HG02970 (cell line): ENCODE data around the gene SLC45A1.

Experiments
- ATAC-seq: cut with Tn5 transposase; IDR thresholded peaks from one replicate; pipeline ENCODE4 v1.9.1; 2021; ENCODE audit warnings: mild to moderate bottlenecking, moderate library complexity, moderate number of reproducible peaks; ENCODE audit not compliant: unreplicated experiment, low FRiP score

SLC45A1 gene

DNA sequence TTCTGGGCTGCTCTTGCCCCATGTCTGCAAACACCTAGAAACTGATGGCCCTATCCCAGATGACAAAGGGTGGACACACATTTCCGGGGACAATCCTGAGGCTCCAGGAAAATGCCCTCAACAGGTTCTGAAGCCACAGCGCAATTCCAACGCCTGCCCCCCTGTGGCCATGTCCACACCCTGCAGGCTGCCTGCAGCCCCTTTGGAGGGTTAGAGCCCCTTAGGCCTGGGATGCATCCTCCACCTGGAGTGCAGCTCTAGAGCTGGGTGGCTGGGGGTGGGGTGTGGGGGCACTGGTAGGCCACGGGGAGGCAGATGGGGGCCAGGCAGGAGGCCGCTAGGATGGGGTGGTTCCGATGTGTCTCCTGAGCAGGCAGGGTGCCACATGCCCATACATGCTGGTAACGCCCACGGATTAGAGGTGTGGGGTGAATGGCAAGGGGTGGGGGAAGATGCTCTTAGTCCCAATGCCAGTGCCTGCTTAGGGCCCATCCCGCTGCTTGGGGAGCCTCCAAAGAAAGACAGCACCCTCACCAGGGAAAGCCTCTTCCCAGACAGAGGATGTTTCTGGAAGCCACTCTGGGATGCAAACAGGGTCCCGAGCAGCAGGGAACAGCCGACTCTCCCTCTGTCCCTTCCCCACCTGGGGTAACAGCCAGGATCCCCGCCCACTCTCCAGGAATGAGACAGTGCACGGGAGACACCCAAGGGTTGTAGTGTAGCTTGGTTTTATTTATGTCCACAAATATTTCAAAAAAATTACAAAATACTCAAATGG, 34.0 kb downstream of the SLC45A1 start:
- no peak for ATAC-seq

DNA sequence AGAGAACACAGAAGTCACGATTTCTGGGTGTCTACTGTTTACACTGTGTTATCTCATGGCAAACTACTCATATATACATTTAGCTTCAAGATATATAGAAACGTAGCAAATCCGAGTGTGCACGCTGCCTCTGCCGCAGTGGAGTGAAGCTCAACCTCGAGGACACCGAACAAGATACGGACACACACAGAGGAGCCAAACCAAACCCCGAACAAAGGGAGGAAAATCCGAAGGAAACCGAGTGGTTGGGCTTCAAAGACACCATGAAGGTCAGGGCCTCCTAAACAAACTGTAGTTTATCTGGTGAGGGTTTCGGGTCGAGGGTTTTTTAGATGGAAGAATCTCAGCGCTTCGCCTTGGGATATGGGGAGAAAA, 34.5 kb downstream of the SLC45A1 start:
- no peak for ATAC-seq

DNA sequence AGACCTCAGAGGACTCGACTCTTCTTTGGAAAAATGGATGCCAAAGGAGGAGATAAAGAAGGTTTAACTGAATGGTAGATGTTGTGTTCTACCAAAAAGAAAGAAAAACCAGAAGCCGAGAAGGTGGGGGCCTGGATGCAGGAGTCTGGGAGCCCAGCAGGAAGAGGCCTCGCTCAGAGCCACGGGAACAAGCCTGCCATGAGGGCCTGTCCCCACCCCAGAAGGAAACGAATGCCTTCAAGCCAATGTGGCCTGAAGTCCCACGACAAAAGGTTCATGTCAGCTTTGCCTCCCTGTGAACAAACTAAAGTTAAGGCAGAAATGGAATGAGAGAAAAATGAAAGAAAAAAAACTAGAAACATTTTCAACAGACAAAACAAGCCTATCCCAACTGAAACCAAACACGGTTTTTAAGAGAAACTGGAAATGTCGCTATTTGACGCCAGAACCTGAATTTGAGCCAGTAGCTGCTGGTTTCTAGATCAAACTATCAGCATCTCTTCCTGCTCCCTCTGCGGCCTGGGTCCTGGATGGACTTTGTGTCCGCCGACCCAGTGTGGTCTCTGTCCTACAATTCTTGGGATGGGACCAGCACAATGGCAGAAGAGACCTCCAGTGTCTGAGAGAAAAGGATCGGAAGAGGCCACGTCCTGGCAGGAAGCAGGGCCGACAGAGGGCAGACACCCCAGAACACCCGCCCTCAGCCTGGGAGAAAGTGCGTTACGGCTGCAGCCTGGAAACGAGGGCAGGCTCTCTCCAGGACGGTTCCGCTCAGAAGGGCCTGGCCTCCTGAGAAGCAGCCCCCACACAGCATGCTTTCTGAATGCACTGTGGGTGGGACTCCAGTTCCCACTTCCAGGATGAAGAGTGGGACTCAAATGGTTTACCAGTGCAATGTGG, 35.2 kb downstream of the SLC45A1 start:
- no peak for ATAC-seq

DNA sequence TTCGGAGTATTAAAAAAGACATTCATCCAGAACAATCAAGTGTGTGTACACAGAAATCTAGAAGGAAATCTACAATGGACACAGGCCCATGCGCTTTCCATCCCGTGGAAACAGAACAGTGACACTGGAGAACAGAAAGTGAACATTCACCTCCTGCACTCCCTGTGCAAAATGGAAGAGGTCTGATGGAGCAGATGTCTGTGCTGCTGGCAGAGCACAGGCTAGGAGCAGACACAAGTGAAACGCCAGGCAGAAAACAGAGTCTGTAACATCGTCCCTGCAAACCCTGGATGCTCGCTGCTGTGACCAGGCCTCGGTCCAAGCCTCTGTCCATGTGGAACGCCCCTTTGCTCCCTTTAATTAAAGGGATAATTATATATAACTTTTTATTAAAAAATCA, 36.1 kb downstream of the SLC45A1 start:
- ATAC-seq, result no peak

DNA sequence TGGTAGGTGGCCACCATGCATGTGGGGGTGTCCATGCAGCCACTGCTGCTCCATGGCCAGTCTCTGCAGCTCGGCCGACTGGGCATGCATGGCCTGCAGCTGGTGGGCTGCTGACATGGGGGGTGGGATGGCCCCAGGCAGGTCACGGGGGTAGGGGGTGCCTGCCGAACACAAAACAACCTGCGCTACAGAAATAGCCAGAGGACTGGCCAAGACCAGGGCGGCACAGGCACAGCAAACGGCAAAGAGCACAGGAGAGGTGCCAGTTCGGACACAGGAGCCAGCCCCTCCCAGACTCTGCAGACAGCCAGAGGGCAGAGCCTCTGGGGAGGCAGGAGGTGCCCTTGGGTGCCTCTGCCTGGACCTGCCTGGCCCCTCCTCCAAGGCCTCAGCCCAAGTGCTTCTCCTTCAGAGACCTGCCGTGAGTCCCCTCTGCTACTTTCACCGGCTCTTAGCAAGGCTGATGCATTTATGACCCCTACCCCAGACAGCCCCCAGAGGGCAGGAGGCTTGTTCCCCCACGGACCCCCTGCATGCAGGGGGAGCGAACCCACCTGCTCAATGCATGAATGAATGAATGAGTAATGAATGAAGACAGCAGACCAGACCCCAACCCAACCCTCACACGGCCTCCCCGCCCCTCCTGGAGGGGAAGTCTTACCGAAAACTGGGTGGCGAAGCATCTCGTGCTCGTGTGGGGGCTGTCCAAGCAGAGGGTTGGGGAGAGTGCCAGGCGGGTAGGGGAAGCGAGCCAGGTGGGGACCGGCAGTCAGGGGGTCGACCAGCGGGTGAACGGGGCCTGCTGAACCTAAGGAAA, 37.7 kb downstream of the SLC45A1 start:
- no peak for ATAC-seq

DNA sequence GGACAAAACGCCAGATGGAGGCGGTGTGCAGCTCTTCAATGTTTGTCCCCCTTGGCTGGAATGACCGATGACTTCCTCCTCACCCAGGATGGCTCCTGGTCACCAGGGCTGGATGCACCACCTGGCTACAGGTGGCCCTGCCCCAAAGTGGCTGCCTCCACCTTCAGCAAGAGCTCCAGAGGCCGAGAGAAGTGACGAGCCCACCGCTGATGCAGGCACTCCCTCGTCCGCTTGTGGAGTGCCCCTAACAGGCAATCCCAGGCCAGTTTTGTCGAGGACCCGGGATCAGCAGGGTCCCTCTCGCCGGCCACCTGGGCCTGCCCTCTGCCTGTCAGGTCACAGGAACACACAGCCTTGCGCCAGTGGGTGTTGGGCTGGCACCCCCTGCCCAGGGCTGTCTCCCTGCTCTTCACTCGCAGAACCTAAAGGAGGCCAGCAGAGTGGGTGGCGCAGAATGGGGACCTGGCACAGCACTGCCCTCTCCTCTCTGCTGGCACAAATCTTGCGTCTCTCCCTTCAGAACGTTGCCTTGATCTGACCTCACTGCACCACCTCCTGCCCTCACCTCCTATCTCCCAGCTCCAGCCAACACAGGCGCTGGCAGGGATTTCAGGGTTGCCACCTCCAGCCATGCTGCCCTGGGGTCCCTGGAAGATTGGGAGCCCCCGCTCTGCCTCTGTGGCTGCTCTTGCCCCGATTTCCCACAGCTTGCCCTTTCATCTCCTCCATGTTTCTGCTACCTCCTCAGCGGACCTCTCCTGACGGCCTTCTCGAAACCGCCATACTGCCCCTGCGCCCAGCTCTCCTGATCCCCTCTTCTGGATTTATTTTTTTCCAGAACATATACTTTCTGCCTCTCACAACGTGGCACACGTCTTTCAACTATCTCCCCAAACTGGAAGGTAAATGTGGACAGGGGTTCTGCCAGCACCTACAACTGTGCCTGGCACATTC, 38.6 kb downstream of the SLC45A1 start:
- no peak for ATAC-seq

DNA sequence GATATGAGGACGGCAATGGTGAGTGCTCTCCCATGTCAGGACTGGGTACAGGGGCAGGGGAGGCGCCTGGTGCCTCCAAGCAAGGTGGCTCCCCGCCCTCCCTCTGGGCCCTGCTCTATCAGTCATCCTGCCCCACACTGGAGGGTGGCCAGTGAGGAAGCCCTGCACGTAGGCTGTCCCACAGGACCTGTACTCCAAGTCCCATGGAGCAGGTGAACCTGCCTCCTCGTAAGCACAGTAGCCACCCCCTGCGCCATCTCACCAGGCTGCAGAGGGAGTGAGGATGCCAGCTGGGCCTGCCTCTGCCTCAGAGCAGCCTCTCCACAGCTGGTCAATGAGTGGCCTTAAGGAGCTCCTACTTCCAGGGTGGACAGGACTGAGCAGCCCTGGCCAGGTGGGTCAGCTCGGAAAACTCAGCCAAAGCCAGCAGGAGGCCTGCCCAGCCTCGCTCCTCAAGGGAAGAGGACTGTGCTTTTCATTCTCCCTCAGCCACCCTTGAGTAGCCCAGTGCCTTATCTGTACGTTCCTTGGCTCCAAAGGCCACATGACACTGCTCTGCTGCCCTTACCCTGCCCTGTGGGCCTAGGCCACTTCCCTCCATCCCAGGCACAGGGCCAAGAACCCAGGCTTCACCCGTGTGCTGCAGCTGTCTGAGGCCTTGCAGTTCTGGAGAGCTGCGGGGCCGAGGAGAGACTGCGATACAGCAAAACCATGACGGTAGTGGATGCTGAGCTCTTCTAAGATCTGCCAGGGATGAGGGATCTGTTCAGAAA, 39.6 kb downstream of the SLC45A1 start:
- ATAC-seq, result no peak

DNA sequence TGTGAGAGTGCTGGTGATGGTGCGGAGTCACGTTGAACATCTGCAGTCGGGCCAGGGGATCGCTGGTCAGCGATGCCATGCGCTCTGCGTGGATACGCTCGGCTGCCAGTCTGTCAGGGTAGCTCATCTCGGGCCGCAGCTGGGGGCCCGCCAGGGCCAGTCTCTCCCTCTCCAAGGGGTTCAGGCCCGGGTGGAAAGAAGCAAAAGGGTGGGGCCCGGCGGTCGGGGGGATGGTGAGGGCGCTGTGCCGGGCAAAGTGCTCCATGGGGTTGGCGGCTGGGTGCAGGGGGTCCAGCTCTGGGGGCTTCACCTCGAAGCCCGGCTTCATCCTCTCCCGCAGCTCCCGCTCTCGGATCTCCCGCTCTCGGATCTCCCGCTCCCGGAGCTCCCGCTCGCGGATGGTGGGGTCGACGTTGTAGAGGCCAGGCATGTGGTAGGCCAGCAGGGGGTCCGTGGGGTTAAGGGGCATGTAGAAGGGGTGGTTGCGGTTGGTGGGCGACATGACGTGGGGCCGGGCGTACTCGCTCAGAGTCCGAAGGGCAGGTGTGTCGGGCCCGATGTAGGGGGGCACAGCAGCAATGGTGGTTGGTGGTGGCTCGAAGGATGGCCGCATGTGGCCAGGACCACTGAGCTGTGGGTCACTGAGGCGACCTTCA, 40.5 kb downstream of the SLC45A1 start:
- no peak for ATAC-seq

DNA sequence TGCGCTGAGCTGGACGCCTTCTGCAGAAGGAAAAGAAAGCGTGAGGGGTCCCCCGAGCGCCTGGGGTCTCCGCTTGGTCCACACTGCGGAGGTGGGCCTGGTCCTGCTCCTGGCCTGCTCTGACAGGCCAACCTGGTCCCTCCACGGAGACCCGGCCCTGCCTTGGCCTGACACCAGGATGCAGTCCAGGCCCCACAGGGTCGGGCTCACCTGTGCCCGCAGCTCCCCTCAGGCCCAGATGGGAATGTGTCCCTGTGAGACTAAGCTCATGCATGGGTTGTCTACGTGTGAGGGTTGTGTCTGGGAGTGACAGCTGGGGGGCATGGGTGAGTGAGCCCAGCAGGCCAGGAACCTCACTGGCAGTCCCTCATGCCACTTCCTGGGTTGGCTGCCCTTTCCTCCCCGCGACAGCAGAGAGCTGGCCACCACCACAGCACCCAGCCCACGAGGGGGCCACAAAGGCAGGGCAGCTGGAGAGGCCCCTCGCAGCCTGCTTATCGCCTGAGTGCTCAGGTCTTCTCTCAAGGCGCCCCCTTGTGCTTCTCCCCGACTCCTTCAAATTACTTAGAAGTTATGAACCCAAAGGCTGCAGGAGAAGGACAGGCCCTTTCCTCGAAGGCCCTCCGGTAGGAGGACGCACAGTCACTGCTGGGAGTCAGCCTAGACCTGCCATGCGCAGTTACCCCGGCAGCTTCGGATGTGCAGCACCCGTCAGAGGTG, 41.1 kb downstream of the SLC45A1 start:
- no peak for ATAC-seq

DNA sequence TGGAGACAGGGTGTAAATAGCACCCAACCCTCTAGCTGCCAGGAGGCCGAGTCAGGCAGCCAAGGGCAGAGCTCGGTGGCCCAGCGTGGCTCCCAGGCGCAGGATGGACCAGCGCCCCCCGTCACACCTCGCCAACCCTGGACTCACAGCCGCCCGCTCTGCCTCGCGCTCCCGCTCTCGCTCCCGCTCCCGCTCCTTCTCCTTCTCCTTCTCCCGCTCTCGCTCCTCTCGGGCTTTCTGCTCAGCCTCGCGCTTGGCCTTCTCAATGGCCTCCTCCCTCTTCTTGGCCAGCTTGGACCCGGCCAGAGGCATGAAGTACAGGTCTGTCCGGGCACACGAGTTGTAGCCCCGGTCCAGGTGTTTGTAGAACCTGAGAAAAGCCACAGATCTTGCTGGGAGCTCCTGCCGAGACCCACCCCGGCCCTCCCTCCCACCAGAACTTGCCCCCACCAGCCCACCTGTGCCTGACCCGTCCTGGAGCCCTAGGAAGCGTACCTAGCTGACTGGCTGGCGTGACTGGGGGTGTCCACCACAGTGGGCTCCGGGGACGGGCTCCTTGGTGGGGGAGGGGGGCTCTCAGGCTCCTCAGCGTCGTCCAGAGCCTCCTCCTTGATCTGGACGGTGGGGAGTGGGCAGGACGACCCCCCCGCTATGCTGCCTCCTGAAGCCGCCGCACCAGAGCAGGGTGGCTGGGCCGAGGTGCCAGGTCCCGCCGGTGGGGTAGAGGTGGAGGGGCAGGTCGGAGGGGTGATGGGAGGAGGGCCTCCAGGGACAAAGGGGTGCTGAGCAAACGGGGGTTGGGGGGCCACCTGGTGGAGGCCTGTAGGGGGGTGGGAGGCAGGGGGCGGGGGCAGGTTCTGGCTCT, 41.9 kb downstream of the SLC45A1 start:
- no peak for ATAC-seq

DNA sequence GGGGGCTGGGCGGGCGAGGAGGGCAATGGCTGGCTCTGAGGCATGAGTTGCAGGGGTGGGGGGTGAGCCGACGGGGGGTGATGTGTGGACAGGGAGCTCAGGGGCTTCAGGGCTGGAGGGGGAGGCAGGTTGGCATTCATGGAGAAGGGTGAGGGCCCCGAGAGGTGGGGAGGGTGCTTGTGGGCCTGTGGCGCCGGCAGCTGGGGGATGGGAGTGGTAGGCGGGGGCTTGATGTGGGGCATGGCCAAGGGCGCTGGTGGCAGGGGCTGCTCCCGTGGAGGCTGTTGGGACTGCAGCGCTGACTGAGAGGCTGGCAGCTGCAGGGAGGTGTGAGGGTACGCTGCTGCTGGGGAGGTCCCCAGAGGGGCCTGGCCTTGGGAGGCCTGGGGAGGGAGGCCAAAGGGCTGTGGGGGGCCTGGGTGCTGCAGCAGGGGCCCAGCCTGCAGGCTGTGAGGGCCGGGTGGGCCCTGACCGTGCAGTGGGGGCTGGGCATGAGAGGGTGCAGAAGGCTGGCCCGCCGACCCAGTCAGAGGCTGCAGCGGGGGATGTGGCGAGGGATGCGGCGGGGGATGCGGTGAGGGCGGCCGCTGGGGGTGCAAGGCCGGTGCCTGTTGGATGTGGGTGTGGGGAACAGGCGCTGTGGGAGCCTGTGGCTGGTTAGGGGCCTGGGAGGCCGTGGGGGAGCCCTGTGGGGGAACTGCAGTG, 42.7 kb downstream of the SLC45A1 start:
- ATAC-seq, result no peak

DNA sequence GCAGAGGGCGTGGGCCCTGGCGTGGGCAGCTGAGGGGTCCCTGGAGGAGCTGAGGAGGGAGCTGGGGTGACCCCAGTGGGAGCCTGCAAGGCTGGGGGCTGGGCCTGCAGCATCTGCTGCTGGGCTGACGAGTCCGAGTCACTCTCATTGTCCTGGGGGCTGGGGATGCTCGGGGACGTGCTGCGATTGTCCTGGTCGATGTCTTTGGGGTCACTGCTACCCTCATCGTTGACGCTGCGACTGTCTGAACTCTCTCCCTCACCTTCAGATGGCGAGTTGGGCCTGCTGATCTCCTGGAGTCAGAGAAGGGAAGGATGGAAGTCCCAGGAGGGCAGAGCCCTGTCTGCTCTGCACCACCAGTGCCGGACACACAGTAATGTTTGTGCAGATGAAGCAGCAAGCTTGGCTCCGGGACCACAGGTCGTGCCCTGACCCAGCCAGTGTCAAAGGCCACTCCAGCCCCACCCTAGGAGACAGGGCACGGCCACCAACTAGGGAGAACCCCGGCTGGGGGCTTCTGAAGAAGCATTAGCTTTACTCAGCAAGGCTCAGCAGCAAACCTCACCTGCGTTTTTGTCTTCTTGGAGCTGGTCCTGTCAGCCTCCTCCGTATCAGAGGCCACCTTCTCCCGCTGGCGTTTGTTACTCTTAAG, 43.4 kb downstream of the SLC45A1 start:
- ATAC-seq, result no peak

DNA sequence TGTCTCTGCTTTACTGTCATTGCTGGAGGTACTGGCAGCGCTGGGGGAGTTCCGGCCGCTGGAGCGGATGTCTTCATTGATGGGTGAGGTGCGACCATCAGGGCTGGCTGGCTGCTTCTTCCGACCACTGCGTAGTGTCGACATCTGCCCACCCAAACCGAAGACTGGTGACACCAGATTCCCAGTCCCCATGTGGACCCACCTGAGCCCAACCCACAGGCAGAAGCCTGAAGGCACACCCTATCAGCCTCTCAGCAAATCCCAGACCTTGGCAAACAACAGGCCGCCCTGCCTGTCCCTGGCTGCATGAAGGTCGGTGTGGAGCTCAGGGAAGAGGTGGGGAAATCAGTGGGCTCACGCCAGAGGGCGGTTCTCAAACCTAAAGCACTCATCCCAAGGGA, 44.8 kb downstream of the SLC45A1 start:
- ATAC-seq, result no peak

DNA sequence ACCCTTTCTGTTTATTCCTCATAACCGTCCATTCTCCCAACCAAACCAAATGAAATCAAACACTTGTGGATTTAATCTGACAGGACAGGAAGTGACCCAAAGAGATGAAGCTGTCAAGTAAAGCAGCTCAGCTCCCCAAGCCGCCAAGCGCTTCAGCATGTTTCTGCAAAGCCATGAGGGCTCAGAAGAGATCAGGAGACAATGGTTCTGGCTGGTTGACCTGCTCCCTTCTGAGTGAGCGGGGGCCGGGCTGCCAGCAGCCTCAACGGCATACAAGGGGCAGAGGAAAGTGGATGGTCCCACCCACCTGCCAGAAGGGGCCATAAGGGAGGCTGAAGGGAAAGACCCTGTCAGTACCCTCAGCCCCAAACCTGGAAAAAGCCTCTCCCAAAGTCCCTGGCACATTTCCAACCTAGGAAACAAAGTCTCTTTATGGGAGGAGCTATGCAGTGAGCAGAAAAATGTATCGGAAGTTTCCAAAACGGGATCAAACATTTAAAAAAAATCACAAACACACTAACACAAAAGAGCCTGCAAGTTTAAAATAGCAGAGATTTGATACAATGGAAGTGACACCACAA, 45.4 kb downstream of the SLC45A1 start:
- ATAC-seq, result no peak

DNA sequence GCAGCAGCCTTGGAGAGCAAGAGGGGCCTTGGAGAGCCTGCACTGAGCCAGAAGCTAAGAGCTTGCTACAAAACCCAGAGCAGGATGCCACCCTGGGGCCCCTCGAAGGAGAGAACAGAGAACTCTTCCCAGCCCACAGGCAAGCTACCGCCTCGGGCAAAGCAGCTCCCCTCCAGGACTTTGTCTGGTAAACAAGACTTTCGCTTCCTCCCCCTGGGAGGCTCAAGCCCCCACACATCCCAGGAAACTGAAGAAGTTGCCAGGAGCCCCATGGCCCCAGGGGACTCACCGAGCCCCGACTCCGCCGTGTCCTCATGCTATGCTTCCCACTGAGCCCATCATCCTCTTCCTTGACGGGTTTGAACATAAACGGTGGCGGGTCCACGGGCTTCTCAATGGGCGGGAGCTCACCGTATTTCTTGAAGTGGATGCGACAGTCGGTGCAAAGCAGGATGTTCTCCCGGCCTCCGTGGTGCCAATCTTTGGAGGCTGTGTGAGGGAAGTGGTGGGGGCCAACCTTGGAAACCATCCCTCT, 45.9 kb downstream of the SLC45A1 start:
- no peak for ATAC-seq
